Karpas-422 (cell line): Measurements from ENCODE around the gene KIFC1. TPM values are rescaled to one million over a fixed set of nuclear protein-coding genes. Genes with fewer than 3 reads are reported as not detected.

Source experiments
- DNase-seq: peaks from one replicate; pipeline ENCODE4 v3.0.0-alpha.2; 2015
- H2AFZ ChIP-seq: fragments of 200-600 bp; sonication (generic); 2 replicates; pipeline ENCODE4 v1.6.1; 2014; ENCODE audit warnings: antibody characterized with exemption, low read length, mixed read lengths
- H3K27ac ChIP-seq: fragments of 200-600 bp; sonication (generic); 2 replicates; pipeline ENCODE4 v1.5.1; 2014; ENCODE audit warnings: mild to moderate bottlenecking, low read length, moderate library complexity
- H3K27me3 ChIP-seq: fragments of 200-600 bp; sonication (generic); 2 replicates; pipeline ENCODE4 v1.6.1; 2014; ENCODE audit warnings: low read length, mixed read lengths
- H3K36me3 ChIP-seq: fragments of 200-600 bp; sonication (generic); 2 replicates; pipeline ENCODE4 v1.6.1; 2014; ENCODE audit warnings: low read length, mixed read lengths; ENCODE audit not compliant: insufficient read depth
- H3K4me1 ChIP-seq: fragments of 200-600 bp; sonication (generic); 2 replicates; pipeline ENCODE4 v1.6.1; 2014; ENCODE audit warnings: mild to moderate bottlenecking, low read length, mixed read lengths
- H3K4me2 ChIP-seq: fragments of 200-600 bp; sonication (generic); 2 replicates; pipeline ENCODE4 v1.6.1; 2014; ENCODE audit warnings: low read length, low read depth, mild to moderate bottlenecking; ENCODE audit not compliant: poor library complexity, severe bottlenecking
- H3K4me3 ChIP-seq: fragments of 200-600 bp; sonication (generic); 2 replicates; pipeline ENCODE4 v1.5.1; 2014; ENCODE audit warnings: mild to moderate bottlenecking, antibody characterized with exemption, low read length, mixed read lengths
- H3K79me2 ChIP-seq: fragments of 200-600 bp; sonication (generic); 2 replicates; pipeline ENCODE4 v1.6.1; 2014; ENCODE audit warnings: mild to moderate bottlenecking, low read length, mixed read lengths
- H3K9ac ChIP-seq: fragments of 200-600 bp; sonication (generic); 2 replicates; pipeline ENCODE4 v1.6.0; 2014; ENCODE audit warnings: low read length
- H3K9me2 ChIP-seq: fragments of 200-600 bp; sonication (generic), shearing (Covaris generic); replicated peaks from 2 replicates; pipeline ENCODE4 v1.6.0; 2014; ENCODE audit warnings: mild to moderate bottlenecking, low read length, moderate library complexity; ENCODE audit not compliant: insufficient read depth
- H3K9me3 ChIP-seq: fragments of 300-700, 200-600 bp; sonication (generic); 2 replicates; pipeline ENCODE4 v1.6.1; 2014; ENCODE audit warnings: low read length, mixed read lengths
- H4K20me1 ChIP-seq: fragments of 200-600 bp; sonication (generic); 2 replicates; pipeline ENCODE4 v1.6.1; 2014; ENCODE audit warnings: mild to moderate bottlenecking, antibody characterized with exemption, low read length, low read depth; ENCODE audit not compliant: insufficient read depth
- total RNA-seq: library from RNA; depleted of rRNA; stranded (reverse); fragments of >200 nt; shearing (Covaris generic); gene quantifications from 2 replicates; pipeline ENCODE4 v1.2.3, GENCODE V29; 2014; ENCODE audit warnings: low replicate concordance

KIFC1 gene
- total RNA-seq, 1 experiment from 2014 or later, result 42.8 TPM

- H3K9me3 ChIP-seq, result no peaks in the 10 kb centered on the region
- peaks cover 14% of the 10 kb centered on the region for H3K79me2 ChIP-seq
- no peak overlapping the region for H3K9ac ChIP-seq
- no peak overlapping the region for H2AFZ ChIP-seq
- H3K27ac ChIP-seq, result no peak overlapping the region
- H3K4me2 ChIP-seq, result peak overlapping the region; percentile 38
- H3K27me3 ChIP-seq, result no peaks in the 10 kb centered on the region
- H3K4me3 ChIP-seq, result no peak overlapping the region
- H3K36me3 ChIP-seq, result no peaks in the 10 kb centered on the region
- no peaks in the 10 kb centered on the region for H4K20me1 ChIP-seq
- peaks cover 50% of the 10 kb centered on the region for H3K4me1 ChIP-seq
- no peaks in the 10 kb centered on the region for H3K9me2 ChIP-seq
- DNase-seq, result no peak
Measured at GRCh38 chr6:33421344-33421643, 29.7 kb downstream of the KIFC1 start.

- Histone ChIP-seq H3K4me1 (peaks cover 46% of the 10 kb centered on the region), H3K9ac (no peak overlapping the region)
Measured at GRCh38 chr6:33423777-33424176, 32.2 kb downstream of the KIFC1 start.

GRCh38 chr6:33424855-33425667 lies 33.4 kb downstream of the KIFC1 start:
- Histone ChIP-seq H3K4me1 (peaks cover 48% of the 10 kb centered on the region), H3K4me3 (peak overlapping the region; percentile 82)

More at GRCh38 chr6:33423777-33424176, 32.2 kb downstream of the KIFC1 start:
- H3K9me3 ChIP-seq, result no peaks in the 10 kb centered on the region
- H3K36me3 ChIP-seq, result no peaks in the 10 kb centered on the region
- no peak overlapping the region for H3K4me2 ChIP-seq
- no peaks in the 10 kb centered on the region for H3K27me3 ChIP-seq
- no peak overlapping the region for H3K27ac ChIP-seq
- no peak overlapping the region for H2AFZ ChIP-seq
- DNase-seq, result no peak
- no peaks in the 10 kb centered on the region for H4K20me1 ChIP-seq
- H3K79me2 ChIP-seq, result peaks cover 11% of the 10 kb centered on the region
- no peaks in the 10 kb centered on the region for H3K9me2 ChIP-seq
- H3K4me3 ChIP-seq, result no peak overlapping the region

GRCh38 chr6:33425668-33426577 lies 34.3 kb downstream of the KIFC1 start:
- peak overlapping the region; percentile 69 for H3K27ac ChIP-seq
- H3K4me2 ChIP-seq, result peak overlapping the region; percentile 83
- no peaks in the 10 kb centered on the region for H3K9me2 ChIP-seq
- H3K9me3 ChIP-seq, result no peaks in the 10 kb centered on the region
- no peaks in the 10 kb centered on the region for H3K27me3 ChIP-seq
- no peaks in the 10 kb centered on the region for H4K20me1 ChIP-seq
- DNase-seq, result peak; percentile 92
- H3K9ac ChIP-seq, result peak overlapping the region; percentile 82
- peaks cover 32% of the 10 kb centered on the region for H3K79me2 ChIP-seq
- peaks cover 57% of the 10 kb centered on the region for H3K4me1 ChIP-seq
- peak overlapping the region; percentile 82 for H3K4me3 ChIP-seq
- no peaks in the 10 kb centered on the region for H3K36me3 ChIP-seq
- H2AFZ ChIP-seq, result no peak overlapping the region

More at GRCh38 chr6:33424855-33425667, 33.4 kb downstream of the KIFC1 start:
- no peak for DNase-seq
- peak overlapping the region; percentile 83 for H3K4me2 ChIP-seq
- no peaks in the 10 kb centered on the region for H3K27me3 ChIP-seq
- H3K9me2 ChIP-seq, result no peaks in the 10 kb centered on the region
- no peaks in the 10 kb centered on the region for H4K20me1 ChIP-seq
- no peak overlapping the region for H2AFZ ChIP-seq
- no peaks in the 10 kb centered on the region for H3K36me3 ChIP-seq
- H3K9me3 ChIP-seq, result no peaks in the 10 kb centered on the region
- peak overlapping the region; percentile 82 for H3K9ac ChIP-seq
- peaks cover 24% of the 10 kb centered on the region for H3K79me2 ChIP-seq
- peak overlapping the region; percentile 69 for H3K27ac ChIP-seq

- Histone ChIP-seq H3K4me3 (peak overlapping the region; percentile 82), H3K27me3 (no peaks in the 10 kb centered on the region), H3K79me2 (peaks cover 41% of the 10 kb centered on the region), H3K27ac (peak overlapping the region; percentile 69), H3K9me3 (no peaks in the 10 kb centered on the region), H3K36me3 (no peaks in the 10 kb centered on the region), H2AFZ (peak overlapping the region; percentile 17; the same call in 1 of the 2 replicates), H3K4me1 (peaks cover 62% of the 10 kb centered on the region), H3K4me2 (peak overlapping the region; percentile 83), H3K9ac (peak overlapping the region; percentile 82), H3K9me2 (no peaks in the 10 kb centered on the region), H4K20me1 (no peaks in the 10 kb centered on the region)
- peak; percentile 64 for DNase-seq
Measured at GRCh38 chr6:33426590-33427511, 35.2 kb downstream of the KIFC1 start.

GRCh38 chr6:33427585-33428223 lies 36.1 kb downstream of the KIFC1 start:
- H3K36me3 ChIP-seq, result no peaks in the 10 kb centered on the region
- peak overlapping the region; percentile 34 for H3K27ac ChIP-seq
- peaks cover 71% of the 10 kb centered on the region for H3K4me1 ChIP-seq
- no peaks in the 10 kb centered on the region for H3K9me2 ChIP-seq
- peak overlapping the region; percentile 96 for H3K4me2 ChIP-seq
- H3K9me3 ChIP-seq, result no peaks in the 10 kb centered on the region
- DNase-seq, result peak; percentile 81
- H4K20me1 ChIP-seq, result no peaks in the 10 kb centered on the region
- H3K79me2 ChIP-seq, result peaks cover 49% of the 10 kb centered on the region
- H3K4me3 ChIP-seq, result peak overlapping the region; percentile 69
- no peaks in the 10 kb centered on the region for H3K27me3 ChIP-seq
- H2AFZ ChIP-seq, result peak overlapping the region; percentile 17; the same call in 1 of the 2 replicates
- peak overlapping the region; percentile 81 for H3K9ac ChIP-seq

- DNase-seq, result peak; percentile 80
- Histone ChIP-seq H3K27ac (peak overlapping the region; percentile 56), H3K9me2 (no peaks in the 10 kb centered on the region), H3K36me3 (no peaks in the 10 kb centered on the region), H3K9me3 (no peaks in the 10 kb centered on the region), H2AFZ (no peak overlapping the region; the same call in 1 of the 2 replicates), H3K79me2 (peaks cover 56% of the 10 kb centered on the region), H3K4me1 (peaks cover 78% of the 10 kb centered on the region), H3K4me3 (peak overlapping the region; percentile 64), H3K27me3 (no peaks in the 10 kb centered on the region), H3K4me2 (peak overlapping the region; percentile 96), H4K20me1 (no peaks in the 10 kb centered on the region), H3K9ac (peak overlapping the region; percentile 81)
Measured at GRCh38 chr6:33428224-33428965, 36.8 kb downstream of the KIFC1 start.
